GM10847 (cell line): ENCODE results near the gene SEPHS2.

Experiments
- POLR2A ChIP-seq: IDR thresholded peaks from 2 replicates; pipeline ENCODE4 v1.6.1; 2011; ENCODE audit not compliant: insufficient read length; ENCODE audit errors: extremely low read depth

SEPHS2 gene

GRCh38 chr16:30445408-30446202 is at the start of gene SEPHS2:
Gene SEPHS2 (minus strand): TSS chr16:30445874. CDS start chr16:30445727, 147 bp downstream.
- TF ChIP-seq POLR2A: peak; percentile 78

- no peak for TF ChIP-seq POLR2A
Measured at GRCh38 chr16:30494709-30495108, 49.0 kb upstream of the SEPHS2 start.

- TF ChIP-seq POLR2A: no peak
Measured at GRCh38 chr16:30493941-30494488, 48.3 kb upstream of the SEPHS2 start.

DNA sequence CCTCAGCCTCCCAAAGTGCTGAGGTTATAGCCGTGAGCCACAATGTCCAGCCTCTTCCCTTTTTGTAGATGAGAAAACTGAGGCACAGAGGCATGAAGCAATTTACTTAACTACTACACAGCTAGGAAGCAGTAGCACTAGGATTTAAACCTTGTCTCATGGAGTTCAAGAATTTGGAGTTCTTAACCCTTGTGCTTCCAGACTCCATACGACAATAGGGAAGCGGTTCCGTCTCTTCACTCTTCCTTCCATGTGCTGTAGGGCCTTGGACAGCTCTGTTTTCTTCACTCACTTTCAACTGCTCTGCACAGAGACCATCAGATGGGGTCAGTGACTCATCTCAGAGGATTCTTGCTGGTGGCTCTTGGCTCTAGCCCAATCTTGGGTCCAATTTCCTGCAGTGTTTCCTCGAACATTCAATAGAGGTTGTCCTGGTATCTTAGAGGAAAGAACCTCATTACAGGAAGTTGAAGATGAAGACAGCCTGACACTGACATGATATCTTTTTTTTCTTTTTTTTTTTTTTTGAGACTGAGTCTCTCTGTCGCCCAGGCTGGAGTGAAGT is 46.2 kb upstream of the SEPHS2 start:
- no peak for TF ChIP-seq POLR2A

DNA sequence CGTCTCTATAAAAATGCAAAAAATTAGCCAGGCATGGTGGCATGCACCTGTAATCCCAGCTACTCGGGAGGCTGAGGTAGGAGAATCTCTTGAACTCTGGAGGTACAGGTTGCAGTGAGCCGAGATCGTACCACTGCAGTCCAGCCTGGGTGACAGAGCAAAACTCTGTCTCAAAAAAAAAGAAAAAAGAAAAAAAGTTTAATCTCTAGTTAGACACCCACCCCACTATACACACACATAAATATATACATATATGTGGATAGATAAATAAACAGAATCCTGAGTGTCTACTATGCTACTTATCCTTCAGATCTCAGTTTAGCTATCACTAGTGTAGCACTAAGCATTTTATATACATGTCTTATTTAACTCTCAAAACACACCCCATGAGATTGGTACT is 45.6 kb upstream of the SEPHS2 start:
- TF ChIP-seq POLR2A: no peak

- no peak for TF ChIP-seq POLR2A
Measured at GRCh38 chr16:30490210-30490609, 44.5 kb upstream of the SEPHS2 start.

GRCh38 chr16:30488764-30489605 is 43.3 kb upstream of the SEPHS2 start:
- TF ChIP-seq POLR2A: no peak

DNA sequence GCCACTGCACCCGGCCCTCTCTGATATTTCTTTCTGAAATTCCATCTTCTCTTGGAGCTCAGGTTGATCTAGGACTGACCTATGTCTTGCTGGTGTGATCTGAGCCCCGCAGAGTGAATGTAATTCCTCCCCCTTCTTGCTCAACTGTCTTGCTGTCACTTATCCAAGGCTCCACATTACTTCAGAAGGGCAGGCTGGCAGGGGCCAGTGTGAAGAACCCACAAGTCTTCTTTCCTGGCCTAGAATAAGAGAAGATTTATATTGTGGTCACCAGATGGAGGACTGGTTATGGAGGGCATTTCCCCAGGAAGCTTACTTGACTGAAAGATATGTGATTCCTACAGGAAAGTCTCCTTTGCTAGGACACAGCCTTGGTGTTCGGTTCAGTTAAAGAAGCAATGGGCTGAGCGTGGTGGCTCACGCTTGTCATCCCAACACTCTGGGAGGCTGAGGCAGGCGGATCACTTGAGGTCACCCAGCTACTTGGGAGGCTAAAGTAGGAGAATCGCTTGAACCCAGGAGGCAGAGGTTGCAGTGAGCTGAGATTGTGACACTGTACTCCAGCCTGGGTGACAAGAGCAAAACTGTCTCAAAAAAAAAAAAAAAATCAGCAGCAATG is 40.3 kb upstream of the SEPHS2 start:
- TF ChIP-seq POLR2A: no peak

DNA sequence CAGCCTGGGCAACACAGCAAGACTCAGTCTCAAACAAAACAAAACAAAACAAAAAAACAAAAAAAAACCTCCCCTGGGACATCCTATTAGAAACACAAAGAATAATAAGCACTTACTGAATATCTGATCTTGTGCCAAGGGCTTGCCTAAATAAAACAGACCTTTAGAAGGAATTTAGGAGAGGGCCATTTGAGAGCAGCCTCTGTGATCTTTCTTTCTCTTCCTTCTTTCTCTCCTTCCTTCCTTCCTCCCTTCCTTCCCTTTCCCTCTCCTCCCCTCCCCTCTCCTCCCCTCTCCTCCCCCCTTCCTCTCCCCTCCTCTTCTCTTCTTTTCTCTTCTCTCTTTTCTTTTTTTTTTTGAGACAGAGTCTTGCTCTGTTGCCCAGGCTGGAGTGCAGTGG is 39.2 kb upstream of the SEPHS2 start:
- no peak for TF ChIP-seq POLR2A

GRCh38 chr16:30482366-30482765 is 36.7 kb upstream of the SEPHS2 start:
- no peak for TF ChIP-seq POLR2A

DNA sequence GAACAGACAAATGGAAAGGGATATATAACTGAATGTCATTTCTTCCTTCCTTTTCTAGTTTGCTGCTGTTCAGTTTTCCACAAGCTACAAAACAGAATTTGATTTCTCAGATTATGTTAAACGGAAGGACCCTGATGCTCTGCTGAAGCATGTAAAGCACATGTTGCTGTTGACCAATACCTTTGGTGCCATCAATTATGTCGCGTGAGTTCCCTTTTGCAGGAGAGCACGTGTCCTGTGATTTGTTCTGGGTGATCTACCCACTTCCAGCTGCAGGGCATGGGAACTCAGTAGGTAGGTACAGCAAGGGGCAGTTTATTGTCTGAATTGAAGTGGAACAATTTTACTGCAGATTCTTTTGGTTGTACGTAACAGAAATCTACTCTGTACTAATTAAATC is 35.7 kb upstream of the SEPHS2 start:
- no peak for TF ChIP-seq POLR2A

DNA sequence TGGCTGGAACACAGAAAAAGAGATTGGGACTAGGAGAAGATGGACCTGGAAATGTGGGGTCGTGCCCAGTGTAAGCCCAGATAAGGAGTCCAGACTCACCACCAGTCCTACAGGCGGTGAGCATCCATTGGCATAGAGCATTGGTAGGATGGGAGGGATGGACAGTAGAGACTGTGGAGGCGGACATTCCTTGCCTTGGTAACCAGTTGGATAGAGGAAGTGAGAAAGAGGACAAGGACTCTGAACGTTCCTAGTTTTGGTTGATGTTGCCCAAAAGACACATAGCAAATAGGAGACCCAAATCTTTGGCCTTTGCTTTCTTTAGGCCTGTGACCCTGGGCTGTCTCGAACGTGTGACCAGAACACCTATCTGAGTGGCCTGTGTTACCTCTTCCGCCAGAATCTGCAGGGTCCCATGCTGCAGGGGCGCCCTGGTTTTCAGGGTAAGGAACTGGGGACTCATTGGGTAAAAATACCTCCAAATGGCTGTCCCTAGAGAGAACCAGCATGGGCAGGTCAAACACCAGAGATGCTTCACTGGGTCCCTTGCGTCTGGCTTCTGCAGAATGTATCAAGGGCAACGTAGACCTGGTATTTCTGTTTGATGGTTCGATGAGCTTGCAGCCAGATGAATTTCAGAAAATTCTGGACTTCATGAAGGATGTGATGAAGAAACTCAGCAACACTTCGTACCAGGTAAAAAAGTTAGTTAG is 33.2 kb upstream of the SEPHS2 start:
- TF ChIP-seq POLR2A: no peak

DNA sequence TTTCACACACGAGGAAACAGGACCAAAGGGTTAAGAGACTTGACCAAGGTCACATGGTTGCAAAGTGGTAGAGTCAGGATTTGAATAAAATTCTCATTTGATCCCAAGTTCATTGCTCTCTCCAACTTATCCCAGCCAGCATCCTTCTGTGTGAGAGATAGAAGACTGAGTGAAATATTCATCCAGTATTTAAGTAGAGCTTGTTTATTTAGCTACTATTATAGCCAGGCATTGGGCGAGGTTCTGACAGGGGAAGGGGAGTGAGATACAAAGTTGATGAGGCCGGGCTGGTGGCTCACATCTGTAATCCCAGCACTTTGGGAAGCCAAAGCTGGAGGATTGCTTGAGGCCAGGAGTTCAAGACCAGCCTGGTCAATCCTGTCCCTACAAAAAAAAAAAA is 31.3 kb upstream of the SEPHS2 start:
- no peak for TF ChIP-seq POLR2A

- TF ChIP-seq POLR2A: no peak
Measured at GRCh38 chr16:30474684-30475083, 29.0 kb upstream of the SEPHS2 start.

GRCh38 chr16:30474074-30474452 is 28.4 kb upstream of the SEPHS2 start:
- no peak for TF ChIP-seq POLR2A
